GM19193 (cell line): ENCODE measurements around the gene FBXL15.
A peak's percentile ranks its signal among the peaks of the same experiment; 100 is the strongest.

ENCODE experiments used
- POLR2A ChIP-seq: IDR thresholded peaks from 4 replicates; pipeline ENCODE4 v1.6.1; 2011; ENCODE audit not compliant: insufficient read depth, insufficient read length; ENCODE audit errors: extremely low read depth

Gene FBXL15

GRCh38 chr10:102413806-102414561 lies 6.7 kb upstream of the FBXL15 start:
- no peak for TF ChIP-seq POLR2A

DNA sequence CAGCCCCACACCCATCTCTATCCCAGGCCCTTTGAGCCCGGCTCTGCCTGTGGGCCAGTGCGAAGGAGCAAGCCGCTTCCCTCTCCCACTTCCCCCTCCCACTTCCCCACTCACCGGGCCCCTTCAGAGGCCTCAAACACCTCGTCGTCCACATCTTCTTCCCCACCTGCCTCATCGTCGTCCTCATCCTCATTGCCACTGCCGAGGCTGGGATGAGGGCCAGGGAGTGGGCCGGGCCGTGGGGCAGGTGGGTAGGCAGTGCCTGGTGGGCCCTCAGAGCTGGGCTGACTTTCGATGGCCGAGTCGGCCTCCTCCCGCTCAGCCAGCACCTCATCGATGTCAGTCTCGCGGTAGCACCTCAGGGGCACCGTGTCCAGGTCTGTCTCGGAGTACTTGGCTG lies 5.9 kb upstream of the FBXL15 start:
- no peak for TF ChIP-seq POLR2A

- TF ChIP-seq POLR2A: no peak
Observed at GRCh38 chr10:102416283-102416682, 4.4 kb upstream of the FBXL15 start.

DNA sequence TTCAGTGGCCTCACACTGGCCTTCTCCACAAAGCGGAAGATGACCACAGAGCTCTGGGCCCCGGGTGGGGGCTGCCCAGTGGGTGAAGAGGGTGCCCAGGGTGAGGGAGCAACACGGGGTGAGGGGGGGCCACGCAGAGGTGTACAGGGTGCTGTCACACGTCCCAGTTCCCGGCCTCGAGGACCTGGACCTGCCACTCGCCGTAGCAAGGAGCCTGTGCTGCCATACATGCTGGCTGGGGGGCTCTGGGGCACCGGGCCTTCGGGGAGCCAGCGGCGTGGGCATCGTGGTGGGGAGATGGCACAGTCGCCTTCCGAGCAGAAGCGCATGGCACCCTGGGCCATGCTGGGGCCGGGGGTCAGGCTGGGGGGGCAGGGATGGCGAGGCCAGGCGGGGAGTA lies 3.9 kb upstream of the FBXL15 start:
- no peak for TF ChIP-seq POLR2A

GRCh38 chr10:102418622-102419268 lies 1.9 kb upstream of the FBXL15 start, which contains the start of gene PSD:
TSS of gene PSD (minus strand) at chr10:102418785. CDS start at chr10:102417038, 1,747 bp downstream.
- no peak for TF ChIP-seq POLR2A

DNA sequence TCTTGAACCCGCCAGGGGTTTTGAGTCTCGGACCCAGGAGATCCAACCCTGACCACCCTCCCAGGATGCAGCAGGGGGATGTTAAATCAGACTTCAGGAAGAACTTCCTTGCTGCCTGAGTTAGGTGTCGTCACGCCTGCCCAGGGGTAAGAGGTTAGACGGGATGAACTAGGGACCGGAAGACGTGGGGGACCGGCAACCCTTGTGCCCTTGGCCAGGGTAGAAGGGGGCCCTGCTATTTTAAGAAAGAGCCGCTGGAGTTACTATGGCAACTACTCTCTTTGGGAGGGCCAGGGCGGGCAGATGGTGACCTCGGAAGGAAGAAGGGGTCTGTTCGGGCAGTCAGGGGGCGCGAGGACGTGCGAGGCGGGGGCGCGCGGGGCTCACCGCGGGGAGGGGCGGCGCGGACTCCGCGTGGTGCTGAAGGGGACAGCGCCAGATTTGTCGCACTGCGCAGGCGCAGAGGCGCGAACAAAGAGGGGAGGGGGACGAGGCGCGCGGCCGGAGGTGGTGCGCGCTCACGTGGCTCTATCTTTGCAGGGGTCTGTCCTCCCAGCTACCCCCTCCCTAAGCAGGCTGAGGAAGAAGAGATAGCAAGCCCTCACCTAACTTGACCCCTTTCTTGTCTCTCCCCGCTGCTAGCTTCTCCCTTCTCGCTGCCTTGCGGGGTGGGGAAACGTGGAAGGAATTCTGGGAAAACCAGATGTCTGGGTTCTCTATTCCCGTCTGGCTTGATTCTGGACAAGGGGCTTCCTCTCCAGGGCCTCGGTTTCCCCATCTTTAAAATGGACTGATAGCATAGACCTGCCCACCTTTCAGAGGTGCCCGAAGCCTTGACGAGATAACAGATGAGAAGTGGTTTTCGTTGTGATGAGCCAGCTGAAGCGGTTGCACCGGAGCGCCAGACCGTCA lies 1.1 kb upstream of the FBXL15 start:
- TF ChIP-seq POLR2A: no peak

GRCh38 chr10:102420181-102420713 lies 389 bp upstream of the FBXL15 start:
- no peak for TF ChIP-seq POLR2A

GRCh38 chr10:102421507-102421756 lies 796 bp downstream of the FBXL15 start:
- TF ChIP-seq POLR2A: no peak

DNA sequence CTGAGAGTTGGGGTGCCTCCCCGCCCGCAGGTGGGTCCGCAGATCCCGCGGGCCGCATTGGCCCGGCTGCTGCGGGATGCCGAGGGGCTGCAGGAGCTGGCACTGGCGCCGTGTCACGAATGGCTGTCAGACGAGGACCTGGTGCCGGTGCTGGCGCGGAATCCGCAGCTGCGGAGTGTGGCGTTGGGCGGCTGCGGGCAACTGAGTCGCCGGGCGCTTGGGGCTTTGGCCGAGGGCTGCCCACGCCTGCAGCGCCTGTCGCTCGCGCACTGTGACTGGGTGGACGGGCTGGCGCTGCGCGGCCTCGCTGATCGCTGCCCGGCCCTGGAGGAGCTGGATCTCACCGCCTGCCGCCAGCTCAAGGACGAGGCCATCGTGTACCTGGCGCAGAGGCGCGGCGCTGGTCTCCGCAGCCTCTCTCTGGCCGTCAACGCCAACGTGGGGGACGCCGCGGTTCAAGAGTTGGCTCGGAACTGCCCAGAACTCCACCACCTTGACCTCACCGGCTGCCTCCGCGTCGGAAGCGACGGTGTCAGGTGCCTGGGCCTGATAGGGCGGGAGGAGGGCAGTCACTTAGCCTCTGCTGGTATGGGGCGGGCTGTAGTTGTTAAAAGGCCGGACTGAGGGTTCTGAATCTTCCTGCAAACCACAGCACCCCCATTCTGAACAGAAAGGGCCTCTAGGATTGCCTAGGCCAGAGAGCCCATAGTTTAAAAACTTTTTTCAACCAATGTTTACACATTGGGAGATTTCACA lies 1.3 kb downstream of the FBXL15 start:
- TF ChIP-seq POLR2A: no peak

DNA sequence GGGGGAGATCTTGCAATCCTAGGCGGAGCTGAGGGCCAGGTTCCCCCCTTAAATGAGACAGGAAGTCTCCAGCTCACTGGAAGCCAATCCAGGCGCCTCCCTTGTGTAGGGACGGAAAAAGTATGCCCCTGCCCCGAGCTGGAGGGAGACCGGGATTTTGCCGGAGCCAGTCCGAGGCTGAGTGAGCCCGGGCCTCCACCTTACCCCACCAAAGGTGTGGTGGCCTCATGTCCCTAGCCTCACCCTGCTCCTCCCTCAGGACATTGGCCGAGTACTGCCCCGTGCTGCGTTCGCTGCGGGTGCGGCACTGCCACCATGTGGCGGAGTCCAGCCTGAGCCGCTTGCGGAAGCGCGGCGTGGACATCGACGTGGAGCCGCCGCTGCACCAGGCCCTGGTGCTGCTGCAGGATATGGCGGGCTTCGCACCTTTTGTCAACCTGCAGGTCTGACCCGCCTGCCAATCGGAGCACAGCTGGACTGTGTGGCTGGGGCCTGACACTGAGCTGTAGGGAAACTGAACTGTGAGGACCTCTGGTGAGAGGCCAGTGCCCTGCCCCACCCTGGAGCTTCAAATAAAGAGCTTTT lies 2.0 kb downstream of the FBXL15 start:
- peak; percentile 36 for TF ChIP-seq POLR2A

DNA sequence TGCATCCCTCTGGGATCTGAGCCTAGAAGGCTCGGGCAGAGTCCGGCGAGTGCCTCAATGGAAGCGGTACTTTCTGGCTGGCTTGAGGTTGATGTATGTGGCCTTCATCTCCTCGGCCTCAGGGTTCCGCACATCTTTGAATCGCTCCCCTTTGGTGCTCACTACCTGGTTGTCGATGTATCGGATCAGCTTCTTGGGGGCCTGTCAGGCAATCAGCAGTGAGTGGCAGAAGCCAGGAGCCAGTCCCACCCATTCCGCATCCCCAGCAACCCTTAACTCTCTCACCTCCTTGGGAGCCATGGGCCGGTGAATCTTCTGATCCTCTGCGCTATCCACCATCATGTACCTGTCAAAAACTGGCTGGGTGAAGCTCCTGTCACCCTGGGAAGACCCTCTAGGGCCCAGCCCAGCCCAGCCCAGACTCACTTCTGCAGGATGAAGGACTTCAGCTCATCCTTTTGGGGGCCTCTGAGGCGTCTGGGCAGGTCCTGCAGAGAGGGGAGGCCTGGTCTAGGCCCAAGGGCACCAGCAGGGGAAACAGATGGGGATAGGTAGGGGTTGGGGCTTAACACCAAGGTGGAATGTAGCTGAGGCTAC lies 2.8 kb downstream of the FBXL15 start:
- TF ChIP-seq POLR2A: no peak

GRCh38 chr10:102424145-102424544 lies 3.5 kb downstream of the FBXL15 start:
- TF ChIP-seq POLR2A: no peak

DNA sequence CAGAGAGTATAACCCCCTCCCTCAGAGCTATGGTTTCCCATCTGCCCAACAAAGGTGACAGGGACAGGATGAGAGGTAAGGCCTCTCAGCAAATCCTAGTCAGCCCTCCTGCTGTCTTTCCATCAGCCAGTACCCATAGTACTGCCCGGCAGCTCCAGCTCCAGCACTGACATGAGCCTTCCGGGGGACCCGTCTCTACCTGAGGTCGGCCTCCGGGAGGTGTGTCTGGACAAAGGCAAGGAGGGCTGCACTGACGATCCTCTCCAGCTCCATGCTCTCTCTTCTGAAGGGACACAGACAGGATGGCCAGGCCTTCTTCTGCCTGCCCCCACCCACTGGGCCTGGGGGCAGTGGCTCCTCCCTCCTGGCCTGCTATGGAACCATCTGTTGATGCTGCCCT lies 4.3 kb downstream of the FBXL15 start:
- TF ChIP-seq POLR2A: no peak

DNA sequence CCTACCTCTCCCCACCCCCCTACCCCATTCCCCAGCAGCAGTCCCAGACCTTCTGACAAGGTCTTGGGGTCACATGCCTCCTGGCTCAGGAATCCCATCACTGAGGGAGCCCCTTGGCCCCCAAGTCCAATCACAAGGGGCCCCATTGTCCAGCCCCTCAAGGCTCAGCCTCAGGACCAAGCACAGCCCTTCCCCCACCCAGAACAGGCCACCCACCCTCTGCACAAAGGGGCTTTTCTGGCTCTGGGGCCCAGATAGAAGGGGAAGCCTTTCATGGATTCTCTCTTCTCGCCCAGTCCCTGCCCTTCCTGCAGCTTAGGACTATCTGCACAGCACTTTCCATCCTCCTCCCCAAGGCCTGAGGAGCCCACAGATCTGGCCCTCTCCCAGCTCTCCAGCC lies 4.8 kb downstream of the FBXL15 start:
- no peak for TF ChIP-seq POLR2A
